Tibial artery (tissue), 4 donors: ENCODE measurements around the gene SHE.

ENCODE experiments used
- DNase-seq, 2 donors: peaks; one replicate each; pipeline ENCODE4 v3.0.0-alpha.2; 2019
- H3K27ac ChIP-seq, 2 donors: fragments of 200-600 bp; sonication (generic) in 1 of 2; 1 replicate in 1 of 2; 2 replicates in 1 of 2; pipeline ENCODE4 v1.5.1; 2018 to 2019; ENCODE audit warnings: mild to moderate bottlenecking in 1 of 2
- H3K27me3 ChIP-seq, 2 donors: fragments of 200-600 bp; sonication (generic) in 1 of 2; one replicate each; pipeline versions ENCODE4 v1.5.1 to v1.6.0; 2016 to 2019
- H3K36me3 ChIP-seq, 3 donors: fragments of 200-600 bp; sonication (generic) in 2 of 3; one replicate each; pipeline ENCODE4 v1.5.1; 2016 to 2019; ENCODE audit warnings: mild to moderate bottlenecking in 2 of 3
- H3K4me1 ChIP-seq, 4 donors: fragments of 200-600 bp; sonication (generic) in 2 of 4; 1 replicate in 3 of 4; 2 replicates in 1 of 4; pipeline ENCODE4 v1.5.1; 2016 to 2019
- H3K4me3 ChIP-seq, 2 donors: fragments of 200-600 bp; sonication (generic) in 1 of 2; 1 replicate in 1 of 2; 2 replicates in 1 of 2; pipeline ENCODE4 v1.5.1; 2018 to 2019; ENCODE audit warnings: mild to moderate bottlenecking in 2 of 2
- H3K9me3 ChIP-seq, 3 donors: fragments of 200-600 bp; sonication (generic) in 1 of 3; one replicate each; pipeline ENCODE4 v1.5.1; 2016 to 2019
- intact Hi-C: fragments of 100-400 bp; cut with DNase I; formaldehyde crosslinking; loops from one replicate; pipeline ENCODE4 v1.15.0; 2023; ENCODE audit warnings: low total_unique reads
- TF ChIP-seq, protein P1 (sequence below), 2 experiments: fragments of 200-600 bp in 1 of 2; fragments of 450-650 bp in 1 of 2; IDR thresholded peaks; one replicate each; pipeline ENCODE4 v1.5.1; 2017 to 2019; ENCODE audit warnings: antibody characterized with exemption in 2 of 2, mild to moderate bottlenecking in 1 of 2, moderate library complexity in 1 of 2

Gene SHE

GRCh38 chr1:154476791-154477190, 25.4 kb downstream of the SHE start:
- intact Hi-C loops, result no loop called here
- Histone ChIP-seq H3K27me3 (no peaks in the 10 kb centered on the region), H3K27ac (no peak overlapping the region), H3K4me1 (peaks cover 0 to 6% (median 0%) of the 10 kb centered on the region in 4 donors), H3K4me3 (no peak overlapping the region), H3K9me3 (no peaks in the 10 kb centered on the region), H3K36me3 (no peaks in the 10 kb centered on the region)
- TF ChIP-seq, protein P1, sequence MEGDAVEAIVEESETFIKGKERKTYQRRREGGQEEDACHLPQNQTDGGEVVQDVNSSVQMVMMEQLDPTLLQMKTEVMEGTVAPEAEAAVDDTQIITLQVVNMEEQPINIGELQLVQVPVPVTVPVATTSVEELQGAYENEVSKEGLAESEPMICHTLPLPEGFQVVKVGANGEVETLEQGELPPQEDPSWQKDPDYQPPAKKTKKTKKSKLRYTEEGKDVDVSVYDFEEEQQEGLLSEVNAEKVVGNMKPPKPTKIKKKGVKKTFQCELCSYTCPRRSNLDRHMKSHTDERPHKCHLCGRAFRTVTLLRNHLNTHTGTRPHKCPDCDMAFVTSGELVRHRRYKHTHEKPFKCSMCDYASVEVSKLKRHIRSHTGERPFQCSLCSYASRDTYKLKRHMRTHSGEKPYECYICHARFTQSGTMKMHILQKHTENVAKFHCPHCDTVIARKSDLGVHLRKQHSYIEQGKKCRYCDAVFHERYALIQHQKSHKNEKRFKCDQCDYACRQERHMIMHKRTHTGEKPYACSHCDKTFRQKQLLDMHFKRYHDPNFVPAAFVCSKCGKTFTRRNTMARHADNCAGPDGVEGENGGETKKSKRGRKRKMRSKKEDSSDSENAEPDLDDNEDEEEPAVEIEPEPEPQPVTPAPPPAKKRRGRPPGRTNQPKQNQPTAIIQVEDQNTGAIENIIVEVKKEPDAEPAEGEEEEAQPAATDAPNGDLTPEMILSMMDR (IDR thresholded peaks at IDR 0.05), result no peak
- no peak for DNase-seq

DNA sequence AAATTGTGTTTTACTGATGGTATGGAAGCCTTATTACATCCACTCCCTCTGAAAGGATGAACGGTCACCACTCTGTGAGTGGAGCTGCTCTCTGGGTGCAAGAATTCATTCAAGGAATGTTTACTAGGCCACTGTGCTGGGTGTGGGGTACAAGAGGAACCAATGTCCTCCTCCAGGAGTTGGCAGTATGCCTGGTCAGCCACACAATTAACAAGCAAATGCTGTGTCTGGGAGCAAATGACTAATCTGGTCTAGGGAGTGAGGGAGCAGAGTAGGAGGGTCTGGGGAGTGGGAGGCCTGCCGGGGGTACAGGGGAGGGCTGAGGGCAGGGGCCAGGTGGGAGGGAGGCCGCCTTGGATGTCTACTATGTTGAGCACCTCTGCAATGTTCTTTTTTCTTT, 27.4 kb downstream of the SHE start:
- no peak overlapping the region for H3K27ac ChIP-seq
- H3K27me3 ChIP-seq, result no peaks in the 10 kb centered on the region
- TF ChIP-seq, protein P1 (IDR thresholded peaks at IDR 0.05), result no peak
- peaks cover 0 to 3% (median 0%) of the 10 kb centered on the region in 4 donors for H3K4me1 ChIP-seq
- H3K9me3 ChIP-seq, result no peaks in the 10 kb centered on the region
- intact Hi-C loops, result no loop called here
- H3K4me3 ChIP-seq, result no peak overlapping the region
- peak in 1 of 2 donors; percentile 43 for DNase-seq
- peaks cover 0 to 3% (median 0%) of the 10 kb centered on the region in 3 donors for H3K36me3 ChIP-seq

DNA sequence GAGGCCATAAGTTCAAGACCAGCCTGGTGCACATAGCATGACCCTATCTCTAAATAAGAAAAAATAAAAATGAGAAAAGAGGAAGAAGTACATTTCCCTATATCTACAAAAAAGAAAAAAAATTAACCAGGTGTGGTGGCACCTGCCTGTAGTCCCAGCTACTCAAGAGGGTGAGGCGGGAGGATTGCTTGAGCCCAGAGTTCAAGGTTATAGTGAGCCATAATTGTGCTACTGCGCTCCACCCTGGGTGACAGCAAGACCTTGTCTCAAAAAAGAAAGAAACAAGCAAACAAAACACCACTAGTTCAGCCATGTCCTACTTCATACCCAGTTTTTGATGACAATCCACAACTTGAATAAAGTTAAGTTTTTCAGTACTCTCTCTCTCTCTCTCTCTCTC, 30.9 kb downstream of the SHE start:
- Histone ChIP-seq H3K36me3 (peaks cover 0 to 17% (median 0%) of the 10 kb centered on the region in 3 donors), H3K27ac (no peak overlapping the region), H3K4me3 (no peak overlapping the region), H3K4me1 (no peaks in the 10 kb centered on the region), H3K9me3 (no peaks in the 10 kb centered on the region), H3K27me3 (no peaks in the 10 kb centered on the region)
- intact Hi-C loops, result no loop called here
- TF ChIP-seq, protein P1 (IDR thresholded peaks at IDR 0.05), result no peak
- DNase-seq, result no peak

DNA sequence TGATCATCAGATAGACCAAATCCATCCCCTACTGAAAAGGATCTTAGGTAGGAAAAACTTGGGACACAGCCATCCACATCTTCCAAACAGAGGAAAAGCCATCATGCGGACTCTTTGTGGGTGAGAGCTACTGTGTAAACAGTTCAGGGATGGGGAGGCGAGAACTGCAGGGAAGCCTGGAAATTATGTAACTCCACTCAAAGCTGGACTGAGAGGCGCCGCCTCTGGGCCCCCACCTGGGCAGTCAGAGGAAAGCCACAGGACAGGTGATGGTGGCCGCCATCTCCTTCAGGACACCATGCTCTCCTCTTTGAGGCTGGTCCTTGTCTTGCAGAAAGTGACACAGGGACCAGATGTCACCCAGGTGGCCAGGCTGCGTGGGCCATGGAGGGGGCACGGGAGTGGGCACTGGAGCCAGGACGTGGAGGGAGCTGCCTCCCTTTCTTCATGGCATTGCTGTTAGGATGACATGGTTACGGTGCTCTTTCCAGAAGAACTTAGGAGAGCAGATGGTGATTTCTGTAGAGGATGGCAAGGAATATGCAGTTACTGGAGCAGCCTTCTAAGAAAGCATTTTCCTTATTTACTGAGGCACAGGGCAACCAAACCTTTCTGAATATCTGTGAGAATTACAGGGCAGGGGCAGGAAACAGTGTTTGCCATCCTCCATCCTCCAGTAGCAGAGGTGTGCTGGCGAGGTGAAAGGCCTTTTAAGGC, 32.2 kb downstream of the SHE start:
- Histone ChIP-seq H3K4me3 (no peak overlapping the region), H3K27me3 (no peaks in the 10 kb centered on the region), H3K36me3 (peaks cover 12 to 28% (median 12%) of the 10 kb centered on the region in 3 donors), H3K9me3 (no peaks in the 10 kb centered on the region), H3K27ac (no peak overlapping the region), H3K4me1 (no peaks in the 10 kb centered on the region)
- no peak for DNase-seq
- intact Hi-C loops, result no loop called here
- TF ChIP-seq, protein P1 (IDR thresholded peaks at IDR 0.05), result no peak

GRCh38 chr1:154468535-154469250, 33.5 kb downstream of the SHE start:
- intact Hi-C loops, result no loop called here
- DNase-seq, result peak in 1 of 2 donors; percentile 21
- peaks cover 0 to 2% (median under 1%) of the 10 kb centered on the region in 4 donors for H3K4me1 ChIP-seq

More at GRCh38 chr1:154468535-154469250, 33.5 kb downstream of the SHE start:
- Histone ChIP-seq H3K36me3 (peaks cover 13 to 31% (median 20%) of the 10 kb centered on the region in 3 donors), H3K27me3 (no peaks in the 10 kb centered on the region), H3K9me3 (no peaks in the 10 kb centered on the region), H3K27ac (no peak overlapping the region), H3K4me3 (no peak overlapping the region)
- TF ChIP-seq, protein P1 (IDR thresholded peaks at IDR 0.05), result no peak
